ENCODE measurements around the gene CCDC150.
"Not testable (repeated sequence)": the region's sequence is repeated elsewhere in the genome, so short reads cannot be mapped to it uniquely, and the experiment has no call there.

The CCDC150 gene

DNA sequence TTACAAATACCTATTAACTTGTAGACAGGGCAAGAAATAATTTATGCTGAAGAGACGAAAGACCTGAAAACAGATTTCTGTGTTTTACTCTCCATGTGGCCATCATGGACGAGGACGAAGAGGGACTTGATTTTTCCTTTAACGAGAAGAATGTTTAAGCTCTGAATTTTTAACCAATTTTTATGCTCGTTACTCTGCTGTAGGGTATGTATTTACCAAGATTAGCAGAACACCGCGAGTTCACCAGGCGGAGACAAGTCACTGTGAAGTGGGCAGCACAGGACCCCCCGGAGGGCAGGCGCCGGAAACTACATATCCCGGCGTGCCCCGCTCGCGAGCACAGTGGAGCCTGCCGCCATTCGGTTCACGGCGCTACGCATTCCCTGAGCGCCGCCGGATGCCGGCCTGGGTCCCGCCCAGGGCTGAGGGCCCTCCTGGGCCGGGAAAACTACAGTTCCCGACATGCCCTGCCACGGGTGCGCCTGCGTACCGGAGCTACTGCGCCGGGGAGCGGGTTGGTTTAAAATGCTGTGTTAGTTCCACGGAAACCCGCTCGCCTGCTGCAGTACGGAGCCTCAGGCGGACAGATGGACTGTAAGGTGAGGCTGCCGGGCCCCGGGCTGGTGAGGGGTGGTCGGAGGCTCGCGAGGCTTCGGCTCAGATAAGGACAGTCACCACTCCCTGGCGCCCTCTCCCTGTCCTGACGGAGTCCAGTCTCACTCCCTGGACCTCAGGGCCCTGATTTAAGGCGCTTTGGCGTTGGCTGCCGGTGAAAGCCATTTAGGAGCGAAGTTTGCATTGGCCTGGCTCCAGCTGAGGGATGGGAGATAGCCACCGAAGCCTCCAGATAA, at the start of gene CCDC150:
CCDC150 (plus strand) TSS at position 536 of the 851 bp plus-strand sequence; CDS start at position 588, 52 bp downstream.
- peak; percentile 93 to 95 for DNase-seq

DNA sequence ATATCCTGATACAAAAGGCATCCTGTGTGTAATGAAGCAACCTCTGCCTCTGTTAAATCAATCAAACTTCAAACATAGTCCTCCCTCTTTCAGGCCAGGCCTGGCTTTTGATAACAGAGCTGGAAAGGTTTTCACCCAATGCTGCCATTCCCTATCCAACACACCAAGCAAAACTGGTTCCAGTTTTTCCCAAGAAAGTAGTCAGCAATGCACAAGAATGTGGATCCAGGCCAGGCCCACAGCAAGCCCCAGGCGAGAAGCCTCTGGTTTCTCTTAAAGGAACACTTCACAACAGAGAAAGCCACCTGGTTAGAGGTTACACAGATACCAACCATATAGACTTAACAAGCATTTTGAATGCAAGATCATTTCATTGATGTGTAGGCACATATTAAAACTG, 49.2 kb upstream of the CCDC150 start:
- no peak for DNase-seq

DNA sequence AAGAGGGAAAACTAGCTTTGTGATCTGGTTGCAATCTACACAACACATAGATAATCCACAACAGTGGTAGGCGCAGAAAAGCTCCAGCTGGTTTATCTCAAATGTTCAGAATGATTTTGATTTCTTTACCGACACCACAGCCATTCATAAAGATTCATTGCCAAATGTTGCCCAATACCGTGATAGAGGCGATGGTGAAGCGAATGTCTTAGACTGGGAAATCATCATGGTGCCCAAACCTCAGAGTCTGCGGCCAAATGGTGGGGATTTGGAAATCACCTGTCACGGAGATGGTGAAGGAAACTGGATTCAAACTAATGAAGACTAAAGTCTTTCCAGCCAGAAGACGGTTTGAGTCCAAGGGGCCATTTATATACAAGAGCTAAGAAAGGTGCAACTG, 48.5 kb upstream of the CCDC150 start:
- no peak for DNase-seq

DNA sequence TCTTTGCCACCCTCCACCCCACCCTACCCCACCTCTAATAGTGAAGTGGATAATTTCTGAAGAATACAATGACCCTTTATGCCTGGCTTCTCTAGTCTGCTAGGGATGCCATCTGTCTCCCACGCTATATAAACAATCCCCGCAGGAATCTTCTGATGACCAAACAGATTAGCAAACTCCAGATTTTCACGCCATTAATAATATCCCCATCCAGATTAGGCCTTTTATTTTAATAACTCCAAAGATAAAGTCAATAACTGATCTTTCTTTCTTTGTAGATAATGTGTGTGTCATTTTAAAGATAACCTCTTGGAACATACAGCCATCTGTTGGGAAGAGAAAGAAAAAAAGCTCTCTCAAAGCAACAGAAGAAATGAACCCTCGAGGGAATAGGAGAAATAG, 47.9 kb upstream of the CCDC150 start:
- no peak for DNase-seq

DNA sequence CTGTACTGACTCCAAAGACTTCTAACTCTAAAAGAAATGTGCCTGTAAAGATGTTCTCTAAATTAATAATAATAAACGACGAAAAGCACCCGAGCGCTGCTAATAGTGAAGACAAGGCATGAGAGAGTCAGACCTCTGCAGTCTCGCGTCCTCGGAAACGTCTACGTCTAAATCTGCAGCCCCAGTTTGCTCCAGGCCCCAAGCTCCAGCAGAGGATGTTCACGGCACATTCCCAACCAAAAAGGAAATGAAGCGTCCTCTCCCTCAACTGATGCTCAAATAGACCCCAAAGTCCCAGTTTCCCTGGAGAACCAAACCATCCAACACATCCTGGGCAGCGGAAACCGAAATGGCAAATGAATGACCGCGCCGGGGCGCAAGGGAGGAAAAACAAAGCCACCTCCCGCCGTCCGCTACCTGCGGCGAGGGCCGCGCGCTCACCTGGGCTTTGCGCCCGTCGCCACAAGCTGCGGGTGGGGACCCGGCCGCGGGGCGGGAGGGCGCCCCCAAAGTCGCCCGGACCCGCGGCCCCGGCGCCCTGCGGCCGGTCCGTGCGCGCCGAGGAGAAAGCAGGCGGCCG, 47.1 kb upstream of the CCDC150 start:
- no peak for DNase-seq

DNA sequence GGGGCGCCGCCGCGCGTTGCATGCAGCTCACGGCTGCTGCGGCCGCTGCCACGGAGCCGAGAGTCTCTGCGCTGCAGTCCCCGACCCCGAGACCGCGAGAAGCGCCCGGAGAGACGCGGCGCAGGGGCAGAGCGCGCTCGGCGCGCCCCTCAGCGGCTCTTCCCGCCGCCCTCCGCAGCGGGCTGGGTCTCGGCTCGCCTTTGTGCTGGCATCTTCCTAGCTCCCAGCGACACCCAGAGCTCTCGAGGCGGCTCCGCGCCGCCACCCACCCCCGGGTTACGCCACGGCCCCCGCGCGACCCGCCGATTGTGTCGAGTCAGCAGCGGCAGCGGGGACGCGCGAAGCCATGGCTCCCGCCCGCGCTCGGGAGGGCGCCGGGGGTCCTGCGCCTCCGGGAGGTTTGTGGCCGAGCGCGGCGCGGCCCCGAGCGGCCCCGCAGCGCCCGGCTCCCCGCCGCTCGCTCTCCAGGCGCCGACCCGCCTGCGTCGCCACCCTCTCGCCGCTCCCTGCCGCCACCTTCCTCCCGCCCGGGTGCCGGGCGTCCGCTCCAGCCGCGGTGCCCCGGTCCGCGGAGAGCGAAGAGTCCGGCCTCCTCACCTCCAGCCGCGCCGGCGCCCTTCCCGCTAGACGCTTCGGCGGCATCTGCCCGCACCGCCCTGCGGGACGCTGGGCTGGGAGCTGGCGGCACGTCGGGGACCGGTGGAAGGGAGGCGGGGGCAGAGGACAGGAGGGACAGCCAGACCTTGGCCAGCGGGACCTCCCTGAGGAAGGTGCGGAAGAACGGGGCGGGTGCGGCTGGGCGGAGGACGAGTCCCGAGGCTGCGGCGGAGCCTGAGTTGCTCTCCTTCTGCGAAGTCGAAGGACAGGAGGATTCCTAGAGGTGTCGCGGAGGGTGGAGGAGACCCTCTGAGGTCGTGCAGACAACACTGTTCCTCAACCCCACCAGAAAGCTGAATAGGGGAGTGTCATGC, 46.3 kb upstream of the CCDC150 start, which contains the start of gene HECW2:
HECW2 (minus strand) TSS at position 644 of the 971 bp plus-strand sequence.
- peak in 1 of 2 donors; percentile 39 for DNase-seq

DNA sequence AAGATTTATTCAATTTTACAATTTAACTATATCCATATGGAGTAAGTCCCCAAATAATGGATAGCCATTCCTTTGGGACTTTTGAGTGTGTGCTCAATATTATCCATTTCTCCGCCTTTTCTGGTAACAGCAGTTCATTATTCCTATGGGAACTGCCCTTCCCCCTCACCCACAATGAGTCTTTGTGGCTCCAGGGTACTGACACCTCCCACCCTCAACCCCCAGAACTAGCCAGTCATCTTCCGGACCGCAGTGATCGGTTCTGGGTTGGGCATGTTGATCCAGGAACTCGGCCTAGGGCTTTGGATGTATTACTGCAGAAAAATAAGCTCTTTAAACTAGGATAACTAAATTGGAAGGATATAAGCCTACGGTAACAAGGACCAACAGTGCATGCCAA, 45.4 kb upstream of the CCDC150 start:
- DNase-seq: no peak

DNA sequence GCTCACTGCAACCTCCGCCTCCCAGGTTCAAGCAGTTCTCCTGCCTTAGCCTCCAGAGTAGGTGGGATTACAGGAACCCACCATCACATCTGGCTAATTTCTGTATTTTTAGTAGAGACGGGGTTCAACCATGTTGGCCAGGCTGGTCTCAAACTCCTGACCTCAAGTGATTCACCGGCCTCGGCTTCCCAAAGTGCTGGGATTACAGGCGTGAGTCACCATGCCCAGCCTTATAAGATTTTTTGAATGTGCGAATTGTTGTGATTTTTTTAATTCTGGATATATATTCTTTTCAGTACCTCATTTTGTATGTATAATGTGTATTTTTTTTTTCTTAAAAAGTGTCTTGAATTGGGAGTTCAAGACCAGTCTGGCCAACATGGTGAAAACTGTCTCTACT, 42.0 kb upstream of the CCDC150 start:
- no peak for DNase-seq

DNA sequence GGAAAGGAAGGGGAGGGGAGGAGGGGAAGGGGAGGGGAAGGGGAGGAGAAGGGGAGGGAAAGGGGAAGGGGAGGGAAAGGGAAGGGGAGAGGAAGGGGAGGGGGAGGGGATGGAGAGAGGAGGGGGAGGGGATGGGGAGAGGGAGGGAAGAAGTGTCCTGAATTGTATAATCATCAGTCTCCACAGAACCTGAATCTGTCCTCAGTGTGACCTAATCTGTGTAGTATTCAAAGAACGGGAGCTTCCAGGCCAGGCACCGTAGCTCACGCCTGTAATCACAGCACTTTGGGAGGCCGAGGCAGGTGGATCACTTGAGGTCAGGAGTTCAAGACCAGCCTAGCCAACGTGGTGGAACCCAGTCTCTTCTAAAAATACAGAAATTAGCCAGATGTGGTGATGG, 41.1 kb upstream of the CCDC150 start:
- DNase-seq: no peak

DNA sequence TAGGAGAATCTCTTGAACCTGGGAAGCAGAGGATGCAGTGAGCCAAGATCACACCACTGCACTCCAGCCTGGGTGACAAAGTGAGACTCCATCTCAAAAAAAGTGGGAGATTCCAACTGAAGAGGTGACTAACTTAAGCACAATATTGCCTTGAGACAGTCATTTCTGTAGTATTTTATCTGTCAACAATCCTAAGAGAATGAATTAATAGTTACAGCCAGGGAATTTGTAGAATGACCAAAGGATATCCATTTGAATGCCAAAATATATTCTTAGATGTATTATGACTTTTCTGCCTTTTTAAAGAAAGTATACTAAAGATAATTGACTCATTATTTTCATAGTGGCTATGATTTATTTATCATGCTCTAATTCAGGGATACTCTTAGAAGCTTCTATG, 40.7 kb upstream of the CCDC150 start:
- no peak for DNase-seq

DNA sequence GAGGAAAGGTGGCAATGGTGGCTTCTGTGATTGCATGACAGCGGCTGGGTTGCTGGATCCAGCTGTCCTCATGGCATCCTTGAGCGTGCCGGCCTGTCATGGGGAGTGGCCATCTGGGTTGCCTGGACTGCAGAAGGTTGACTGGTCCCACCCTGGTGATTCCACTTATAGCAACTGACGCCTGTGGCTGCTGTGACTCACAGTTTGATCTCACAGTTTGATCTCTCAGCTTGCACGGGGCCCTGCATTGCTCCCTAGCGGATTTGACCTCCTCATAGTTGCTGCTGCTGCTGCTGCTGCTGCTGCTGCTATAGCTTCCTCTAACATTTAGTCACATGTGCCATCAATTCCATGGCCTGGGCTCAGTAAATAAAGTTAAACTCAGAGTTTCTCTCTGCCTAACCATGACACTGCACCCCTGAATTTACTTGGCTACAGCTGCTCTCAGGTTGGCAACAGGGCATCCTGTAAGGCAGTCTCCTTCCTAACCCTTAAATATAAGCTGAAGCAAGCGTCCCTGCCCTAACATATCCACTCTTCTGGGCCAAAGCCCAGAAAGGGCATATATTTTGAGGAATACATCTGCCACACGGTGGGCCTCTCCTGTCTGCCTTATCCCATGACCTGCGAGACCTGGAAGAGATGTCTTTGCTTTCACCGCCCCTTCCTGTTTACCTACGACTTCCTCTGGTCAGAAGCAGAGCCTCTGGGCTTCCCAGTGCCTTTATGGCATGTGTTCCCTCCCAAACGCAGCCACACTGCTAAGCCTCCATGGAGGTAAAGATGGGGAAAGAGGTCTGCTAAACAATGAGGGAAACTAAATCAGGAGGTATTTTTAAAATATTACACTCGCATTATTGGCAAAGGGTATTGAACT, 37.8 kb upstream of the CCDC150 start:
- DNase-seq: no peak

DNA sequence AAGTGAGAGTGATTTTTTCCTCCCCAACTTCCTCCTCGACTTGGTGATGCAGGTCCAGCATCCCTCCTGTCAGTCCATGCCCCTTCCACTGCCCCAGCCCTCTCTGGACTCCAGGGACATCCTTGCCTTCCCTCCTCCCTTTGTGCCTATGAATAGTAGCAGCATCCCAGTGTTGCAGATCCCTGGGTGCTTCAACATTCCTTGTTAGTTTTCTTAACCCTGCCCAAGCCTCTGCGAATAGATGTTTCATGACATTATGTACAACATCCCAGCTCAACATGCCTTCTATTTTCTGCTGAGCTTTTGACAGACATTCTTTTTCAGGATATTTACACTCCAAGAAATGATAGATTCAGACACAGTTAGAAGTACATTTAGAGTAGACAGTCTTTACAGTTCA, 35.3 kb upstream of the CCDC150 start:
- DNase-seq: no peak

DNA sequence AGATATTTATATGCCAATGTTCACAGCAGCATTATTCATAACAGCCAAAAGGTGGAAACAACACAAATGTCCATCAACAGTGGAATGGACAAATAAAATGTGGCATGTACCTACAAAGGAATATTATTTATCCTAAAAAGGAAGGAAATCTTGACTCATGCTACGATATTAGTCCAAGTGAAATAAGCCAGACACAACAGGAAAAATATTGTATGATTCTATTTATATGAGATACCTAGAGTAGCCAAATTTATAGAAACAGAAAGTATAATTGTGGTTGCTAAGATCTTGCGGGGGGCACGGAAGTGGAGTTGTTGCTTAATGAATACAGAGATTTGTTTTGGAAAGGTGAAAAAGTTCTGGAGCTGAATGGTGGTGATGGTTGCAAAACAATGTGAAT, 33.0 kb upstream of the CCDC150 start:
- DNase-seq: no peak

DNA sequence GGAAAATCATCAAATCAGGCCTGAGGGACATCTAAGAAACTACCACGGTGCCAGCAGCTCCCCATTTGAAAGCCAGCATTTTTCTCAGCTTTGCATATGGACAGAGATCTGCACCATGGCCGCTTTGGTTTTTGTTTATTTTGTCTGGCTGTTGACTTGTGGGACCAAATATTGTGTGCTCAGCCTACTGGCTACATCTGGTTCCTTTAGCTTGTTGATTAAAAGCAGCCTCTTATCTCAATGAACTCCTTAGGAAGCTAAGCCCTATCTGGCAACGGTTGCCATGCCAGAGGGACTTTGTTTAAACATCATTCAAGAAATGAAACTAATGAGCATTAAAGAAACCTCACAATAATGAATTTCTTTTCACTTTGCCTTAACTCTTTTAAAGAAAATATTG, 32.4 kb upstream of the CCDC150 start:
- DNase-seq: no peak

DNA sequence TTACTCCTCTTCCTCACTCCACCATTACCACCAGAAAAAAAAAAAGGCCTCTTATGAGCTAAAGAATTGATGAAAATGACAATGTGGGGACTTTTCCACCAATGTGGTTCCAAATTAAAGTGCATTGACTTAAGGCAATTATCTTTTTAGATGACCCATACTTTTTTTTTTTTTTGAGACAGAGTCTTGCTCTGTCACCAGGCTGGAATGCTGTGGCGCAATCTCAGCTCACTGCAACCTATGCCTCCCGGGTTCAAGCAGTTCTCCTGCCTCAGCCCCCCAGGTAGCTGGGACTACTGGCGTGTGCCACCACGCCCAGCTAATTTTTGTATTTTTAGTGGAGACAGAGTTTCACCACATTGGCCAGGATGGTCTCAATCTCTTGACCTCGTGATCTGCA, 31.6 kb upstream of the CCDC150 start:
- not testable (repeated sequence) for DNase-seq

DNA sequence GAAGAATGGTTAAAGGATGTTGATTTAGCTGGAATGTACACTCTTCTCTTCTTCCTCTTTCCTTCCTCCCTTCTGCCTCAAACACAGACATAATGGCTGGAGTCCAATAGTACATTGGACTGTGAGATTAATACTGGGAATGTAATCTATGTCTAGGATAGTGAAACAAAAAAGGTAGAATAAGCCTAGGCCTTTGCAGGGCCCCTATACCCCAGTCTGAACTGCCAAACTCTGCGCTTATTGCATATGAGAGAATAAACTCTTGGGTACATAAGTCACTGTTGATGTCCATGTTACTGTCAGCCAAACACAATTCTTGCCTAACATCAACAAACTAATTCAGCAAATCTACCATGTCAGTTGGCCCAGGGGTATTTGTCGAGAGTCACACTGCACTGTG, 29.7 kb upstream of the CCDC150 start:
- no peak for DNase-seq

DNA sequence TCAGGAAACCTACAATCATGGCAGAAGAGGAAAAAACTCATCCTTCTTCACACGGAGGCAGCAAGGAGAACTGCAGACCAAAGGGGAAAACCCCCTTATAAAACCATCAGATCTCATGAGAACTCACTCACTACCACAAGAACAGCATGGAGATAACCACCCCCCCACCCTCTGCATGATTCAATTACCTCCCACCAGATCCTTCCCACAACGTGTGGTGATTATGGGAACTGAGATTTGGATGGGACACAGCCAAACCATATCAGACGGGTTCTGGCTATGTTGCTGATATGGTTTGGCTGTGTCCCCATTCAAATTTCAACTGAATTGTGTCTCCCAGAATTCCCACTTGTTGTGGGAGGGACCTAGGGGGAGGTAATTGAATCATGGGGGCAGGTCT, 28.7 kb upstream of the CCDC150 start:
- DNase-seq: no peak

DNA sequence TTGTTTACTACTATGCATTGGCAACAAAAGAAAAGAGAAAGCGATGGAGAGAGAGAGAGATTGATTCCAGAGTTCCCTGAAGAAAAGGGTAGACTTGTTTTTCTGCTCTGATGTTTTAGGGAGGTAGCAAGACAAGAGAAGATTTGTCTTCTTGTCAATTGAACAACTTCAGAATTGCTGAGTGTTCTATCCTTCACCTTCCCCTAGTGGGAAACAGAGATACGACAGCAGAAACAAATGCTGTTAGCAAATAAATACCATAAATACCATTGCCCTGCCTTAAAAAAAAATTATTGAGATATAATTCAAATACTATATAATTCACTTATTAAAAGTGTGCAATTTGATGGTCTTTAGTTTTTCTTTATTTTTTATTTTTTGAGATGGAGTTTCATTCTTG, 26.2 kb upstream of the CCDC150 start:
- DNase-seq: no peak

DNA sequence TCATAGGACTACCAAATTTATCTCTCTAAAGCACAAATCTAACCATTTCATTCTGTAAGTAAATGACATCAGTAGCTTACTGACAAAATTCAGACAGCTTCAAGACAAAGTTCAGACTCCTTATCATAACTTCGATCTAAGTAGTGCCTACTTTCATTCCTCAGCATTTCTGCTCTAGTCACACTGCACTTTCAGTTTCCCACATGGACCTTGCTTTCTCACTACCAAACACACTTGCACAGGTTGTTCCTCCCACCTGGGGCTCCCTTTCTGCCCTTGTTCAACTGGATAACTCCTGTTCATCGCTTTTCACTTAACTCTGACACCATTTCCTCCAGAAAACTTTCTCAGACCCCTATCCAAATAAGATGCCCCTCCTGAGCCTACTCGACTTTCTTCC, 22.1 kb upstream of the CCDC150 start:
- DNase-seq: no peak

DNA sequence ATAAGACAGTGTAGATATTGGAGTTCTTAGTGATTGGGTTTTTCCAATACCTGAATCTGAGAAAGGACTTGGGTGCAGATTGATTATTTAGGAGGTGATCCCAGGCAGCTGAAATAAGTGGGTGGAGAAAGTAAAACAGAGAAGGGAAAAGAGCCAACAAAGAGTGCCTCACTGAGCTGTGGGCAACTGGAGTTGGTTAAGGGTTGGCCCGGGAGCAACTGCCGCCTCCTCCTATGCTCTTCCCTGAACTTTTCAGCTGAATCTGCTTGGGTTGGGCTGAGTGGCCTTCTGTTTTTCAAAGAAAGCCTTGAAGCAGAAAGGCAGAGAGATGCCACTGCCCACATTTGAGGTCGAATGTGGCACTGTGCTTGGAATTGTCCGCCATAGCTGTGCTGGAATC, 20.9 kb upstream of the CCDC150 start:
- no peak for DNase-seq

DNA sequence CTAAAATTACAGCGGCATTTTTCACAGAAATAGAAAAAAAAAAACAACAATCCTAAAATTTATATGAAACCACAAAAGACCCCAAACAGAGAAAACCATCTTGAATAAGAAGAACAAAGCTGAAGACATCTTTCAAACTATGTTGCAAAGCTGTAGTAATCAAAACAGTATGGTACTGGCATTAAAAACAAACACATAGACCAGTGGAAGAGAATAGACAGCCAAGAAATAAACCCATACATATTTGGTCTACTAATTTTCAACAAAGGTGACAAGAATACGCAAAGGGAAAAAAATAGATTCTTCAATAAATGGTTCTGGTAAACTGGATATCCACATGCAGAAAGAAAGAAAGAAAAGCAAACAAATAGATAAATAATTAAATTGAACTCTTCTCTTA, 9.0 kb upstream of the CCDC150 start:
- no peak for DNase-seq

DNA sequence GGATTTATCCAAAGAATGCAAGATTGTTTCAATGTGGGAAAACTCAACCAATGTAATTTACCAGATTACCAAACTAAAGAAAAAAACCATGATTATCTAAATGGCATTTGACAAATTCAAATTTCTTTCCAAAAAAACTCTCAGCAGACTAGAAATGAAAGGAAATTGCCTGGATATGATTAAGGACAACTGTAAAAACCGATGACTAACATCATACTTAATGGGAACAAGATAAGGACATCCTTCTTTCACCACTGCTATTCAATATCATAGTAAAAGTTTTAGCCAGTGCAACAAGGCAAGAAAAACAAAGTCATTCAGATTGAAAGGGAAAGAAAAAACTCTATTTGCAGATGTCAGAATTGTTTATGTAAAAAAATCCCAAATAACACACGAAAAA, 4.4 kb upstream of the CCDC150 start:
- no peak for DNase-seq

Data from stimulated activated CD4-positive, alpha-beta T cell treated with anti-CD3 and anti-CD28 coated beads, Interleukin-2, amount 100 ng/mL, for 24 hours (primary cell).